Measurements from ENCODE around the gene DDHD1.

Gene DDHD1

GRCh38 chr14:53034036-53034435 lies 119.1 kb downstream of the DDHD1 start:
- no peak for DNase-seq (ENCODE audit: low read depth in 2 of 2)

- no peak for DNase-seq (ENCODE audit: low read depth in 2 of 2)
These were observed 120.2 kb downstream of the DDHD1 start for GRCh38 chr14:53032838-53033390.

DNA sequence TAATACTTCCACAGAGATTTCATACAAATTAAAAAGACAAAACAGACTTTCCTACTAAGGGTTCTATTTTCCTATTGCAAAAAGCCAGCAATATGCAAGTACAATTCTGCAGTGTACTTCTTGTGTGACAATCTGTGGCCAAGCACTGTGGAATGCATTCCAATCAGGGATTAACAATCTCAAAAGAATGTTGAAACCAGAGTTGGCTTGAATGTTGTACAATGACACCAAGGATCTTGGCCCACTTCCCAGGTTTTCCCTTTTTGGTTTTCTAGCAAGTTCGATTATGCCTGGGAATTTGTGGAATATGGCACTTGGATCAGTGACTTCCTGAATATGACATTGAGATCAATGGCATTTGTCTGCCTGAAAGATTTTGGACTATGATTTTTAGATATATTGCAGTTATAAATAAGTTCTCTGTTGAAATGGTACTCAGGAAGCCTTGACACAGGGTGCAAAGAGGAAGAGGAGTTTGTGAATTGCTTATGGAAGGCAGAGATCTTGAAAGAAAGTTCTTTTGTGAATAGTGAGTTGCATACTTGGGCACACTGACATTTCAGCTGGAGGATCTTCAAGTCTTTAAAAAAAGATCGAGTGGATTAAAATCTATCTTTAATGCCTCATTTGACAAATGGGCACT lies 120.8 kb downstream of the DDHD1 start:
- DNase-seq (ENCODE audit: low read depth in 2 of 2): no peak

DNA sequence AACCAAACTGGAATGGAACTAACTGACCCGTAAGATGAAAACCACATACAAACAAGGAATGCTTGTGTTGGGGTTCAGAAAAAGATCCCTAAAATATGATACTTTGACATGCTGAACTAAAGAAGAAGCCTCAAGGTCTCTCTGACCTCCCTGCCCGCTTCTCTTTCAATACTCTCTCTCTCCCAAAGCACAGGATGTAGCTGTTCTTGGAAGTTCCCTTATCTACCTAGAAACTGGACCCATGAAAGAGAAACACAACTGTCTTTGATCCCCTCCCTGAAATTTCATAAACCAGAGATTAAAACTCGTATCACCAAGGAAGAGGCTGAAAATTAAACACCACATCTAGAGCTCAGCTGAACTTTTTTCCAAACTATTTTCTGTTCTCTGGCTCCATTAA lies 125.6 kb downstream of the DDHD1 start:
- DNase-seq (ENCODE audit: low read depth in 2 of 2): no peak

GRCh38 chr14:53027041-53027440 lies 126.1 kb downstream of the DDHD1 start:
- no peak for DNase-seq (ENCODE audit: low read depth in 2 of 2)

DNA sequence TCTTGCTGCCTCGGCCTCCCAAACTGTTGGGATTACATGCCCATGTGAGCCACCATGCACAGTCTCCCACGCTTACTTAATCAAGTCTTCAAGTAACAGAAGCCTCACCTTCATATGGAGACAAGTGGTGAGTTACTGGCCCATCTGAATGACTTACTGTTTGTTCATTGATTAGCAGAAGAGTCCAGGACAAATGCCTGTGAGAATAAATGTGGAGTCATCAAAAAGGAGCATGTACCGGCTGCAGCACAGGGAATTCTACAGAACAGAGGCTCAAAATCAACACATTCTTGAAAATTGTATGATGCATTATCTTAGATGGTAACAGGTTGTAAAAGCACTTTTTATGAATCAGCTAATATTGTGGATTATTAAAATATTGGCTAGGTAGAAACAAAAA lies 129.8 kb downstream of the DDHD1 start:
- no peak for DNase-seq (ENCODE audit: low read depth in 2 of 2)

DNA sequence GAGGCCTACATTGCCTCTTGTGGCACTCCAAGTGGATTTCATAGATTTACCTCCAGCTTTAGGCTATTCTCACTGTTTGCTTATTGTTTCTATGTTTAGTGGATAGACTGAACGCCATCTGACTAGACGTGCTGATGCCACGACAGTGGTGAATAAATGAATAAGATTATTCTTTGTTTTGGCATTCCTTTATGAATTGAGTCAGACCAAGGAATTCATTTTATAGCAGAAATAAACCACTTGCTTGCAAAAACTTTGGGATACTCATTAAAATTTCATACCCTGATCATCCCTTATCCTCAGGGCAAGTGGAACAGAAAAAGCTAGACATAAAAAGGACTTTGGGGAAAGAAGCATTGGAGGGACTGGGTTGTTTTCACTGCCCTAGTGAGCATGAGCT lies 130.5 kb downstream of the DDHD1 start:
- no peak for DNase-seq (ENCODE audit: low read depth in 2 of 2)

DNA sequence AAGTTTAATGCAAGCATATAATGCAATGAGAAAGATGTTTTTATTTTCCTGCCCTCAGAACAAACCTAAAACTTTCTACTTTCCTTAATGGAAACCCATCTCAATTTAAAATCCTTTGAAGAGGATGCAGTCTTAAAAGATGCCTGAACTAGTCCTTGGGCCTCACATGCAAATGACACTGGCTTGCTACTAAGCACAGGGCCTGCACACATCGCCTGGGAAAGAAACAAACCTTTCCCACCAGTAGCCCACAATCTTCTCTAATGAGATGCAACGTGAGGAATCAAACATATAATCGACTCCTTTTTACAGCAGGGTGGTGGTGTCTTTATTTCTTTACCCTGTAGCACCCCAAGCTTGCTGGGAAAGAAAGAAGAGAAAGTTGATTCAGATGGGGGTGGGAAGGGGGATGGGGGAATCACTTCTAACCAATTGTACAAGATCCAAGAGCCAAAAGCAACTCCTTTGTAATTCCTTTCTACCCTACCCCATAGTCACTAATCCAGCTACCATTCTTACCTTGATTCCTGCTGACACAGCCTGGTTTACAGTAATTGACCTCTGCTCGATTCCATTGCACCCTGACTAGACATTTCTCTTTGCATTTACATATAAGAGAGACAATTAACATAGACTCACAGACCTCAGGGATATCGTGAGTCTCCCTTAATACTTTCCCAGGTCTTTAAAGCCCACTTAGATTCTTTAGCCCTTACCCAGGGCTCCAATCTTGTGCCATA lies 132.8 kb downstream of the DDHD1 start:
- DNase-seq (ENCODE audit: low read depth in 2 of 2): no peak

- DNase-seq (ENCODE audit: low read depth in 2 of 2): no peak
These were observed 133.7 kb downstream of the DDHD1 start for GRCh38 chr14:53019406-53019805.

- DNase-seq (ENCODE audit: low read depth in 2 of 2): no peak
These were observed 135.3 kb downstream of the DDHD1 start for GRCh38 chr14:53017837-53018236.

DNA sequence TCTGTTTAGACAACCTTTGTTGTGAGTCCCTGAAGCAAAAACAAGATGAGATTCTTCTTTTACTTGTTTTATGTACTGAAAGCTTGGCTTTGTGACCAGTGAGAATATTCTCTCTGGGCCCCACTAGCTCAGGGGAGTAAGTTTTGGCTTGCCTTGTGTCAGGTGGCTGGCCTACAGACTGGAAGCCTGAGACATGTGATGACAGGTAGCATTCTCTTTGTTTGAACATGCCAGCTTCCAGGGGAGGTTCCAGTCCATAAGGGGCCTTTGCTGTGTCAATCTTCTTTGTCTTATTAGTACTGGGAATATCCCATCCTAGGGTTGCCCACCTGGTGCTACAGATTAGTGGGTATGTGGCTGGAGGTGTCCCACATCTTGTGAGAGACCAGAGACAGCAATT lies 136.2 kb downstream of the DDHD1 start:
- DNase-seq (ENCODE audit: low read depth in 2 of 2): no peak

DNA sequence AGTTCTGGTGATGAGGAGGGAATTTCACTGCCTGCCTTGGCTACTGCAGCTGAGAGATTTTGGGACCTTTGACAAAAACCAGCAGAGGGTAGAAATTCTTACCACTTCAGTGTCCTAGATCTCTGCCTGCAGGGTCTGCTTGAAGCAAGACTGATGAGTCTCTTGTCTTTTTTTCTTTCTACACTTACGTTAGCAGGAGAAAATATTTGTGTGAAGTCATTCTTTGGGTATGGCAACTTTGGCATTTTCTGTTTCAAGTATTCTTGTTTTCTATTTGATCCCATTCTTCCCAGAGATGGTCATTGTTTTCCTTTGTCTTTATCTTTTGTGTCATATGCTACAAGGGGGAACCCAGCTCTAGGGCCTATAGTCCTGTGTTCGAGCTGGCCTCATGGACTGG lies 136.6 kb downstream of the DDHD1 start:
- no peak for DNase-seq (ENCODE audit: low read depth in 2 of 2)

GRCh38 chr14:53011053-53011462 lies 142.1 kb downstream of the DDHD1 start:
- DNase-seq (ENCODE audit: low read depth in 2 of 2): no peak

GRCh38 chr14:53010193-53011040 lies 142.7 kb downstream of the DDHD1 start:
- DNase-seq (ENCODE audit: low read depth in 2 of 2): no peak

DNA sequence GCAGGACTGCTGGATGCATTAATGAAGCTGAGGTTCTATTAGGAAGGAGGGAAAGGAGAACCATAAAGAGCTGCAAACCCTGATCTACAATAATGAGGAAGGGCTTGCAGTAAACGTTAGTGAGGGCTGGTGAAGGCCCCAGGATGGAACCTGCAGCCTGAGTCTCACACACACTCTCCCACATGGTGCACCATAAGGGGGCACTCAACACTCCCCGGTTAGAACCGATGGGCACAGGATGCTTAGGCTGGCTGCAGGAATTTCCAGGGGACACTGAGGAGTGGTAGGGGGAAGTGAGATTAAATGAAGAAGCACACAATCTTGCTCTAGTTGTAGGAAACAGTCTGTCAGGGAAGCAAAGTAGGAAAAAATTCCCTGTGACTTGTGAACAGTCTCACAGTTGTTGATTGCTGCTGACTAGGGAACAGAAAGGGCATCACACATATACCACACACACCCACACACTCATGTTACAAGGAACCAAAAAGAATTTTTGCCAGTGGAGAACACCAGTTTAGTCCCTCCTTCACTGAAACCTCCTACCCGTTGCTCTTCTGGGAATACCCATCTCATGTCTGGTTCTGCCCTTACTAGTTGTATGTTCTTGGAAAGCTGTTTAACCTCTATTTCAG lies 146.1 kb downstream of the DDHD1 start:
- DNase-seq (ENCODE audit: low read depth in 2 of 2): no peak

- no peak for DNase-seq (ENCODE audit: low read depth in 2 of 2)
These were observed 148.1 kb downstream of the DDHD1 start for GRCh38 chr14:53004976-53005375.

DNA sequence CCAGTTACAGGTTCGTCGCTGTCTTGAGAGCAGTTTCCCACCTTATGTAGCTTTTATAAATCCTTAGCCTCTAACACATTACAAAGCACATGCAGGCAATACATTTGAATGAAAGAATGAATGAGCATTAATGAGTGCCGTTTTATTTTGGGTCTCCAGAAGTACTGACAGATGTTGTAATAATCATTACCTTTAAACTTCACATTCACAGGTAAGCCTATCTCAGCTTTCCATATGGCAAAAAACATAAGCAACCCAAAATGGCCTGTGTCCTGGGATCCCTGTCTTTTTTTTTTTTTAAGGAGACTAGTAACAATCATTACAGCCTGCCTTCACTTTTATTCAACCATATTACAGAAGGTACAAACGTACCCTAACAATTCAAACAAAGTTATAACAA lies 149.3 kb downstream of the DDHD1 start:
- no peak for DNase-seq (ENCODE audit: low read depth in 2 of 2)

GRCh38 chr14:53002576-53002975 lies 150.5 kb downstream of the DDHD1 start:
- DNase-seq (ENCODE audit: low read depth in 2 of 2): no peak

DNA sequence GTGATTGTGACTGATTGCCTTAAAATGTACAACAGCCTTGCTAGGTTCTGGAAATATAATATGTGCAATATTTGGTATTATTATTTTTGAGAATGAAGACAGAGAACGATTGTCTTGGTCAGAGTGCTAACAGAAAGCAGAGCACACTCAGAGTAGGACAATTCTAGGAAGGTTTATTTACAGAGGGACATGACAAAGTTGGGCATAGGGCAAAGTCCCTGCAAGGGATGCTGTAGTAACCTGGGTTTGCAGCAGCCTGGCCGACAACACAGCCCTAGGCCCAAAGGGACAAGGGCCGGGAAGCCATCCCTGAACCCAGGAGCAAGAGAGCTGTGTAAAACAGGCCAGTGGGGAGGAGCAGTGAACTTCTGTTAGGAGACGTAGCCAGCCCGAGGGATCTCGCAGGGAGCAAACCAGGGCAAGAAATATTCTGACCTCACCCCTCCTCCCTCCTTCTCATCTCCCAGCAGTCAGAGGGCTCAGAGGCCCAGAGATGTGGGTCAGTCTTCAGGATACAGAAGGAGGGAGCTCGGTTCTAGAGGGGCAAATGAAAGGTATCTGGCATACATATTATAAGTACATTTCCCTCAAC lies 151.2 kb downstream of the DDHD1 start:
- DNase-seq (ENCODE audit: low read depth in 2 of 2): no peak

GRCh38 chr14:52998376-52999015 lies 154.6 kb downstream of the DDHD1 start:
- no peak for DNase-seq (ENCODE audit: low read depth in 2 of 2)

DNA sequence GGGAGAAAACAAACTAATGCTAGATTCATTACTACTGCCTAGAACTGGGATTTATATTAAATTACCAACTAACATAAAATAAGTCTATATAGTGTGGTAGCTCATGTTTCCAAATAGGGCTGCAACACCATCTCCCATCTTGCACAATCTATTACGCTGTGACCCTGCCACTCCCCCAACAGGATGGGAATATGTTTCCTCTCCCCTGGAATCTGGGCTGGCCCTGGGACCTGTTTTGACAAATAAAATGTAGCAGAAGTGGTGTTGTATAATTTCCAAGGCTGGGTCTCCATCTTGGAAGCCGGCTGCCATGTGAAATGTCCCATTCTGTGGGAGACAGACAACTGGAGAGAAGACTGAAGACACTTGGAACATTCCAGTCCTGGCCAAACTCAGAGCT lies 156.6 kb downstream of the DDHD1 start:
- DNase-seq (ENCODE audit: low read depth in 2 of 2): no peak

All from stimulated activated CD8-positive, alpha-beta memory T cell treated with anti-CD3 and anti-CD28 coated beads, Interleukin-2, amount 100 ng/mL, for 48 hours (primary cell).